GM12875 (cell line): ENCODE results near the gene CTXN1.
A peak's percentile ranks its signal among the peaks of the same experiment; 100 is the strongest.

Experiments
- H3K4me3 ChIP-seq: one replicate; pipeline ENCODE4 v1.5.1; 2011; ENCODE audit warnings: low read depth, low read length, control low read depth
- CTCF ChIP-seq: IDR thresholded peaks from 2 replicates; pipeline ENCODE4 v1.5.1; 2011; ENCODE audit warnings: low read depth, mild to moderate bottlenecking, control low read depth, inconsistent platforms, low read length, moderate library complexity, borderline replicate concordance; ENCODE audit not compliant: insufficient read depth

Gene CTXN1

GRCh38 chr19:7916103-7916954 is 9.6 kb downstream of the CTXN1 start:
- no peak for TF ChIP-seq CTCF
- H3K4me3 ChIP-seq = peak overlapping the region; percentile 43

- peak overlapping the region; percentile 43 for H3K4me3 ChIP-seq
- TF ChIP-seq CTCF = no peak
Observed at GRCh38 chr19:7915250-7916102, 10.5 kb downstream of the CTXN1 start.

GRCh38 chr19:7914598-7915045 is 11.3 kb downstream of the CTXN1 start, which contains the start of gene TGFBR3L:
TSS of gene TGFBR3L (plus strand) at chr19:7914830.
- H3K4me3 ChIP-seq = no peak within 1 kb of the TSS
- no peak for TF ChIP-seq CTCF

- TF ChIP-seq CTCF = no peak
- no peak overlapping the region for H3K4me3 ChIP-seq
Observed at GRCh38 chr19:7914099-7914498, 11.8 kb downstream of the CTXN1 start.

GRCh38 chr19:7913652-7914051 is 12.3 kb downstream of the CTXN1 start:
- H3K4me3 ChIP-seq = no peak overlapping the region
- TF ChIP-seq CTCF = no peak

- TF ChIP-seq CTCF = no peak
Observed at GRCh38 chr19:7912697-7913564, 13.0 kb downstream of the CTXN1 start.

More at GRCh38 chr19:7912697-7913564, 13.0 kb downstream of the CTXN1 start:
- H3K4me3 ChIP-seq = no peak overlapping the region
